ENCODE data around the gene CAMK2A.

DNA sequence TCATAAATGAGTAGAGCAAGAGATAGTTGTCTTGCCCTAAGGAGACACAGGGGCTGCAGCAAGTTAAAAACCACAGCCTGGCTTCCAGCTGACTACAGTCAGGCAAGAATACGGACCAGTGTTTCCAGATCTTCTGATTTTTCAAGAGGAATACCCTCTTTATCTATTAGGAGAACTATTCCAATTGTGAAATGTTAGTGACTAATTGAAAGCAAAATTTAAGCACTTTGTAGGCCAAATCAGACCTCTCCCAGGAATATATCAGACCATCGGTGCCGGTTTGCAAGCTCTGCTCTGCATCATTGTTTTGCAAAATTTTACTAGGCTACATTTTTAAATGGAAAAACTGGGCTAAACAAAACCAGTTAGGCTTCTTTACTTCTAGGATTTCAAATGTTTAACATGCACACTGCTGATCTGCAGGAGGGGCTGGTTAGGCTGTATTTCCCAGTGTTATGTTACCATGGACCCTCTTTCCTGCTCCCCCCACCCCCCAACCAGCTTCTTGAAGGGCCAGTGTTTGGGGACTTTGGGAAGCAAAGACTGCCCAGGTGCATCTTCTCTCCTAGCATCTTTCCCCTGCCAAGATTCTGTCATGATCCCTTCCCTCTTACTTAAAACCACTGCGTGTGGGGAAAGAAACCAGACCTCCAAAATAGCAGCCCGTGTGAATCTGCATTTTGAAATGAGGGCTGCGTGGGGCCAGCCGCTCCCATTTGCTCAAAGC lies 14.2 kb upstream of the CAMK2A start:
- TF ChIP-seq EZH2phosphoT487 (IDR thresholded peaks at IDR 0.05; ENCODE audit: unreplicated experiment) (no peak), STAT1 (IDR thresholded peaks at IDR 0.05; ENCODE audit: unreplicated experiment) (no peak), CREB1 (CRISPR knock-in tag; IDR thresholded peaks at IDR 0.05; ENCODE audit: low read depth) (no peak), EZH2 (IDR thresholded peaks at IDR 0.05; ENCODE audit: low read depth, unreplicated experiment) (no peak), POLR2AphosphoS5 (IDR thresholded peaks at IDR 0.05; ENCODE audit: low read depth) (no peak), JUNB (IDR thresholded peaks at IDR 0.05; ENCODE audit: unreplicated experiment) (no peak)
- TF ChIP-seq, protein P1, sequence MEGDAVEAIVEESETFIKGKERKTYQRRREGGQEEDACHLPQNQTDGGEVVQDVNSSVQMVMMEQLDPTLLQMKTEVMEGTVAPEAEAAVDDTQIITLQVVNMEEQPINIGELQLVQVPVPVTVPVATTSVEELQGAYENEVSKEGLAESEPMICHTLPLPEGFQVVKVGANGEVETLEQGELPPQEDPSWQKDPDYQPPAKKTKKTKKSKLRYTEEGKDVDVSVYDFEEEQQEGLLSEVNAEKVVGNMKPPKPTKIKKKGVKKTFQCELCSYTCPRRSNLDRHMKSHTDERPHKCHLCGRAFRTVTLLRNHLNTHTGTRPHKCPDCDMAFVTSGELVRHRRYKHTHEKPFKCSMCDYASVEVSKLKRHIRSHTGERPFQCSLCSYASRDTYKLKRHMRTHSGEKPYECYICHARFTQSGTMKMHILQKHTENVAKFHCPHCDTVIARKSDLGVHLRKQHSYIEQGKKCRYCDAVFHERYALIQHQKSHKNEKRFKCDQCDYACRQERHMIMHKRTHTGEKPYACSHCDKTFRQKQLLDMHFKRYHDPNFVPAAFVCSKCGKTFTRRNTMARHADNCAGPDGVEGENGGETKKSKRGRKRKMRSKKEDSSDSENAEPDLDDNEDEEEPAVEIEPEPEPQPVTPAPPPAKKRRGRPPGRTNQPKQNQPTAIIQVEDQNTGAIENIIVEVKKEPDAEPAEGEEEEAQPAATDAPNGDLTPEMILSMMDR (conservative IDR thresholded peaks at IDR 0.05; ENCODE audit: low read depth in 2 of 2): no peak
- TF ChIP-seq, protein P2, sequence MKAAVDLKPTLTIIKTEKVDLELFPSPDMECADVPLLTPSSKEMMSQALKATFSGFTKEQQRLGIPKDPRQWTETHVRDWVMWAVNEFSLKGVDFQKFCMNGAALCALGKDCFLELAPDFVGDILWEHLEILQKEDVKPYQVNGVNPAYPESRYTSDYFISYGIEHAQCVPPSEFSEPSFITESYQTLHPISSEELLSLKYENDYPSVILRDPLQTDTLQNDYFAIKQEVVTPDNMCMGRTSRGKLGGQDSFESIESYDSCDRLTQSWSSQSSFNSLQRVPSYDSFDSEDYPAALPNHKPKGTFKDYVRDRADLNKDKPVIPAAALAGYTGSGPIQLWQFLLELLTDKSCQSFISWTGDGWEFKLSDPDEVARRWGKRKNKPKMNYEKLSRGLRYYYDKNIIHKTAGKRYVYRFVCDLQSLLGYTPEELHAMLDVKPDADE (IDR thresholded peaks at IDR 0.05): no peak
- TF ChIP-seq, protein P3, sequence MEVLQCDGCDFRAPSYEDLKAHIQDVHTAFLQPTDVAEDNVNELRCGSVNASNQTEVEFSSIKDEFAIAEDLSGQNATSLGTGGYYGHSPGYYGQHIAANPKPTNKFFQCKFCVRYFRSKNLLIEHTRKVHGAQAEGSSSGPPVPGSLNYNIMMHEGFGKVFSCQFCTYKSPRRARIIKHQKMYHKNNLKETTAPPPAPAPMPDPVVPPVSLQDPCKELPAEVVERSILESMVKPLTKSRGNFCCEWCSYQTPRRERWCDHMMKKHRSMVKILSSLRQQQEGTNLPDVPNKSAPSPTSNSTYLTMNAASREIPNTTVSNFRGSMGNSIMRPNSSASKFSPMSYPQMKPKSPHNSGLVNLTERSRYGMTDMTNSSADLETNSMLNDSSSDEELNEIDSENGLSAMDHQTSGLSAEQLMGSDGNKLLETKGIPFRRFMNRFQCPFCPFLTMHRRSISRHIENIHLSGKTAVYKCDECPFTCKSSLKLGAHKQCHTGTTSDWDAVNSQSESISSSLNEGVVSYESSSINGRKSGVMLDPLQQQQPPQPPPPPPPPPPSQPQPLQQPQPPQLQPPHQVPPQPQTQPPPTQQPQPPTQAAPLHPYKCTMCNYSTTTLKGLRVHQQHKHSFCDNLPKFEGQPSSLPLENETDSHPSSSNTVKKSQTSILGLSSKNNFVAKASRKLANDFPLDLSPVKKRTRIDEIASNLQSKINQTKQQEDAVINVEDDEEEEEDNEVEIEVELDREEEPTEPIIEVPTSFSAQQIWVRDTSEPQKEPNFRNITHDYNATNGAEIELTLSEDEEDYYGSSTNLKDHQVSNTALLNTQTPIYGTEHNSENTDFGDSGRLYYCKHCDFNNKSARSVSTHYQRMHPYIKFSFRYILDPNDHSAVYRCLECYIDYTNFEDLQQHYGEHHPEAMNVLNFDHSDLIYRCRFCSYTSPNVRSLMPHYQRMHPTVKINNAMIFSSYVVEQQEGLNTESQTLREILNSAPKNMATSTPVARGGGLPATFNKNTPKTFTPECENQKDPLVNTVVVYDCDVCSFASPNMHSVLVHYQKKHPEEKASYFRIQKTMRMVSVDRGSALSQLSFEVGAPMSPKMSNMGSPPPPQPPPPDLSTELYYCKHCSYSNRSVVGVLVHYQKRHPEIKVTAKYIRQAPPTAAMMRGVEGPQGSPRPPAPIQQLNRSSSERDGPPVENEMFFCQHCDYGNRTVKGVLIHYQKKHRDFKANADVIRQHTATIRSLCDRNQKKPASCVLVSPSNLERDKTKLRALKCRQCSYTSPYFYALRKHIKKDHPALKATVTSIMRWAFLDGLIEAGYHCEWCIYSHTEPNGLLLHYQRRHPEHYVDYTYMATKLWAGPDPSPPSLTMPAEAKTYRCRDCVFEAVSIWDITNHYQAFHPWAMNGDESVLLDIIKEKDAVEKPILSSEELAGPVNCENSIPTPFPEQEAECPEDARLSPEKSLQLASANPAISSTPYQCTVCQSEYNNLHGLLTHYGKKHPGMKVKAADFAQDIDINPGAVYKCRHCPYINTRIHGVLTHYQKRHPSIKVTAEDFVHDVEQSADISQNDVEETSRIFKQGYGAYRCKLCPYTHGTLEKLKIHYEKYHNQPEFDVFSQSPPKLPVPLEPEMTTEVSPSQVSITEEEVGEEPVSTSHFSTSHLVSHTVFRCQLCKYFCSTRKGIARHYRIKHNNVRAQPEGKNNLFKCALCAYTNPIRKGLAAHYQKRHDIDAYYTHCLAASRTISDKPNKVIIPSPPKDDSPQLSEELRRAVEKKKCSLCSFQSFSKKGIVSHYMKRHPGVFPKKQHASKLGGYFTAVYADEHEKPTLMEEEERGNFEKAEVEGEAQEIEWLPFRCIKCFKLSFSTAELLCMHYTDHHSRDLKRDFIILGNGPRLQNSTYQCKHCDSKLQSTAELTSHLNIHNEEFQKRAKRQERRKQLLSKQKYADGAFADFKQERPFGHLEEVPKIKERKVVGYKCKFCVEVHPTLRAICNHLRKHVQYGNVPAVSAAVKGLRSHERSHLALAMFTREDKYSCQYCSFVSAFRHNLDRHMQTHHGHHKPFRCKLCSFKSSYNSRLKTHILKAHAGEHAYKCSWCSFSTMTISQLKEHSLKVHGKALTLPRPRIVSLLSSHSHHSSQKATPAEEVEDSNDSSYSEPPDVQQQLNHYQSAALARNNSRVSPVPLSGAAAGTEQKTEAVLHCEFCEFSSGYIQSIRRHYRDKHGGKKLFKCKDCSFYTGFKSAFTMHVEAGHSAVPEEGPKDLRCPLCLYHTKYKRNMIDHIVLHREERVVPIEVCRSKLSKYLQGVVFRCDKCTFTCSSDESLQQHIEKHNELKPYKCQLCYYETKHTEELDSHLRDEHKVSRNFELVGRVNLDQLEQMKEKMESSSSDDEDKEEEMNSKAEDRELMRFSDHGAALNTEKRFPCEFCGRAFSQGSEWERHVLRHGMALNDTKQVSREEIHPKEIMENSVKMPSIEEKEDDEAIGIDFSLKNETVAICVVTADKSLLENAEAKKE (CRISPR knock-in tag; IDR thresholded peaks at IDR 0.05): no peak
- TF ChIP-seq, protein P4, sequence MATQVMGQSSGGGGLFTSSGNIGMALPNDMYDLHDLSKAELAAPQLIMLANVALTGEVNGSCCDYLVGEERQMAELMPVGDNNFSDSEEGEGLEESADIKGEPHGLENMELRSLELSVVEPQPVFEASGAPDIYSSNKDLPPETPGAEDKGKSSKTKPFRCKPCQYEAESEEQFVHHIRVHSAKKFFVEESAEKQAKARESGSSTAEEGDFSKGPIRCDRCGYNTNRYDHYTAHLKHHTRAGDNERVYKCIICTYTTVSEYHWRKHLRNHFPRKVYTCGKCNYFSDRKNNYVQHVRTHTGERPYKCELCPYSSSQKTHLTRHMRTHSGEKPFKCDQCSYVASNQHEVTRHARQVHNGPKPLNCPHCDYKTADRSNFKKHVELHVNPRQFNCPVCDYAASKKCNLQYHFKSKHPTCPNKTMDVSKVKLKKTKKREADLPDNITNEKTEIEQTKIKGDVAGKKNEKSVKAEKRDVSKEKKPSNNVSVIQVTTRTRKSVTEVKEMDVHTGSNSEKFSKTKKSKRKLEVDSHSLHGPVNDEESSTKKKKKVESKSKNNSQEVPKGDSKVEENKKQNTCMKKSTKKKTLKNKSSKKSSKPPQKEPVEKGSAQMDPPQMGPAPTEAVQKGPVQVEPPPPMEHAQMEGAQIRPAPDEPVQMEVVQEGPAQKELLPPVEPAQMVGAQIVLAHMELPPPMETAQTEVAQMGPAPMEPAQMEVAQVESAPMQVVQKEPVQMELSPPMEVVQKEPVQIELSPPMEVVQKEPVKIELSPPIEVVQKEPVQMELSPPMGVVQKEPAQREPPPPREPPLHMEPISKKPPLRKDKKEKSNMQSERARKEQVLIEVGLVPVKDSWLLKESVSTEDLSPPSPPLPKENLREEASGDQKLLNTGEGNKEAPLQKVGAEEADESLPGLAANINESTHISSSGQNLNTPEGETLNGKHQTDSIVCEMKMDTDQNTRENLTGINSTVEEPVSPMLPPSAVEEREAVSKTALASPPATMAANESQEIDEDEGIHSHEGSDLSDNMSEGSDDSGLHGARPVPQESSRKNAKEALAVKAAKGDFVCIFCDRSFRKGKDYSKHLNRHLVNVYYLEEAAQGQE (IDR thresholded peaks at IDR 0.05; ENCODE audit: unreplicated experiment): no peak
